Activated CD4-positive, alpha-beta T cell treated with anti-CD3 and anti-CD28 coated beads, Interleukin-2, amount 50 U/mL, for 4 hours (primary cell): ENCODE data around the gene MFSD2B.
"Not testable (repeated sequence)": the region's sequence is repeated elsewhere in the genome, so short reads cannot be mapped to it uniquely, and the experiment has no call there.

Experiments
- DNase-seq, 2 experiments: peaks; one replicate each; pipeline ENCODE4 v3.0.0-alpha.2; 2020

MFSD2B gene

GRCh38 chr2:24020244-24020643 lies 10.4 kb downstream of the MFSD2B start:
- DNase-seq = no peak

- DNase-seq = no peak
Observed at GRCh38 chr2:24021122-24021998, 11.5 kb downstream of the MFSD2B start.

DNA sequence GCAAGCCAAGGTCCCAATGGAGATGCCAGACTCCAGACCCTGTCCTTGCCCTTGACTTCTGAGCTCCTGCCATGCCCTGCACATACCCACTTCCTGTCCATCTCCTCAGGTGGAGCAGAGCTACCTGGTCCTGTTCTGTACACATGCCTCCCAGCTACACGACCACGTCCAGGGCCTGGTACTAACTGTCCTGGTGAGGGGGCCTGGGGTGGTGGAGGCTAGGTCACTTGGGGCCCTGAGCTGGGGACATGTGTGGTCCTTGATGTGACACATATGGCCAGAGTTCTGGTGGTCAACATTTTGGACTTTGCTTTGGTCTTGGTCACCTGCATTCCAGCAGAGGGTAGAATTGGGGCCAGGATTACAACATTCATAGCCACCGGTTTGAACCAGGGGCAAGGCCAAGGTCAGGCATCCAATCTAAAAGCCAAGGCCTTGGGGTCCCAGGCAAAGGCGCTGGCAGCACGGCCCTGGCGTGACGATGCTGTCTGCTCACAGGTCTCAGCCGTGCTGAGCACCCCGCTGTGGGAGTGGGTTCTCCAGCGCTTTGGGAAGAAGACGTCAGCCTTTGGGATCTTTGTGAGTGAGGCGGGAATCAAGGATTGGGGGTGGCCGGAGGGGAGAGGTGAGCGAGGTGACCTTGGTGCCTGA lies 12.6 kb downstream of the MFSD2B start:
- no peak for DNase-seq

GRCh38 chr2:24022975-24023575 lies 13.2 kb downstream of the MFSD2B start:
- DNase-seq = no peak

- no peak for DNase-seq
Observed at GRCh38 chr2:24024018-24024417, 14.1 kb downstream of the MFSD2B start.

- DNase-seq = no peak
Observed at GRCh38 chr2:24024996-24025663, 15.2 kb downstream of the MFSD2B start.

DNA sequence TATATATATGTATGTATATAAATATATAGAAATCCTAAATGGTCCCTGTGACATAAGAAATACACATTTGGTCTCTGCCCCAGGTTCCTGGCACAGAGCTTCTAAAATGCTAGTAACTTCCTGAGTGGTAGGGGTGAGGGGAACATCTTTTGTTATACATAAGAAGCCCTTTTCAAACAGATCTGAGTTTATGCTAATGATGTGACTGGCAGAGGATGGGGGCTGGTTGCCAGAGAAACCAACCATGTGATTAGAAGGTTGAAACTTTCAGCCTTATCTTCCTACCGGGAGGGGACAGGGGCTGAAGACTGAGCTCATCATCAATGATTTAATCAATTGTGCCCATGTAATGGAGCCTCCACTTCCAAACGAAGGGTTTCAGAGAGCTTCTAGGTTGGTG lies 16.3 kb downstream of the MFSD2B start:
- DNase-seq = no peak

DNA sequence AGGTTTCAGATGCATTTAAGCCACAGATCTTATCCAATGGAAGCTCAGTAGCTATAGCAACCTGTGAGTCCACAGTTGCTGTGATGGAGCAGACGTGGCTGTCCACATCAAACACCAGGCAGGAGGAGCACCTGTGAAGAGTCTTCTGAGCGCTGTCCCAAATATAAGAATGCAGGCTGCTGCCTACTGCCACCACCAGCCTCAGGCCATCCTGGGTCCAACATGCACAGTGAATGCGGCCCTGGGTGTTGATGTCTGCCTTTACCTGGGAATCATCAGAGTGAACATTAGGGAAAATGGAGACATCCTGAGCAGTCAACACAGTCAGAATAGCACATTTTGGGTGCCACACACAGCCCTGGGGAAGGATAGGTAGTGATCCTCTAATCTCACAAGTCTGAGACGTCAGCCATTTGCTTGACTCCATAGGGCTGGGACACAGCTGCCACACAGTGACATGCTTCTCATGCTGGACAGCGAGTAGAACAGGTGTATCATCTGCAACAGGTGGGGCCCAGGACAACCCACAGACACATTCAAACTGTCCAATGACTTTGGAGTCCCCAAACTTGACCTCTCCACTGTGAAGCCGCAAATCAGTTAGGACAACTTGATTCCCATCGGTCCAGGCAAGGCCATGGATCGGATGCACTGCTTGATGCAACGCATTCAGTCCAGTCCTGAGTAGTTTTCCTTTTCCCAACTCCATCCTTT lies 29.1 kb downstream of the MFSD2B start:
- no peak for DNase-seq

- no peak for DNase-seq
Observed at GRCh38 chr2:24040511-24040910, 30.6 kb downstream of the MFSD2B start.

GRCh38 chr2:24043133-24043532 lies 33.2 kb downstream of the MFSD2B start:
- not testable (repeated sequence) for DNase-seq

DNA sequence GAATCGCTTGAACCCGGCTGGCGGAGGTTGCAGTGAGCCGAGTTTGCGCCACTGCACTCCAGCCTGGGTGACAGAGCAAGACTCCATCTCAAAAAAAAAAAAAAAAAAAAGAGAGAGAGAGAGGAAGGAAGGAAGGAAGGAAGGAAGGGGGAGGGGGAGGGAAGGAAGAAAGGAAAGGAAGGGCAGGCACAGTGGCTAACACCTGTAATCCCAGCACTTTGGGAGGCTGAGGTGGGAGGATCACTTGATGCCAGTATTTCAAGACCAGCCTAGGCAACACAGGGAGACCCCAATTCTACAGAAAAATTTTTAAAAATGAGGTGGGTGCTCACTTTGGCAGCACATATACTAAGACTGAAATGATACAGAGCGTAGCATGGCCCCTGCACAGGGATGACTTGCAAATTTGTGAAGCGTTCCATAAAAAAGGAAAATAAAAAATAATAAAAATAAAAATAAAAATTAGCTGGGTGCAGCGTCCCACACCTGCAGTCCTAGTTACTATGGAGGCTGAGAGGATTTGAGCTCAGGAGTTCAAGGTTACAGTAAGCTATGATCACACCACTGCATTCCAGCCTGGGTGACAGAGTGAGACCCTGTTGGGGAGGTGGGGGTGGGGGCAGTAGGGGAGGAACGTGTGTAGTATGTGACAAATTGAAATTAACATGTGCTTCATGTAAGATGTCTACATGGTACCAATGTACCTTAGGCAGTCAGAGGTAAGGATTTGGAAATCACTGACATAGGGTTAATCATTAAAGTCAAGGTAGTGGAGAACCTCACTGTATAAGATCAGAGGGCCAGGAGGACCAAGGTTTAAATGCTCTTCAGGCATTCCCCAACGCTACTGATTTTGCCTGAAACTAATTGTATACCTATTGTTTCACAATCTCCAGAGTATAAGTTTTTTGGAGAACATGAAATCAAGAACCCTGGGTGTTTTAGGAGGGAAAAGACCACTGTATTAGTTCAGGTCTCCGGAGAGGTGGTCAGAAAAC lies 35.9 kb downstream of the MFSD2B start:
- DNase-seq = no peak

GRCh38 chr2:24046599-24046929 lies 36.7 kb downstream of the MFSD2B start:
- DNase-seq = no peak

DNA sequence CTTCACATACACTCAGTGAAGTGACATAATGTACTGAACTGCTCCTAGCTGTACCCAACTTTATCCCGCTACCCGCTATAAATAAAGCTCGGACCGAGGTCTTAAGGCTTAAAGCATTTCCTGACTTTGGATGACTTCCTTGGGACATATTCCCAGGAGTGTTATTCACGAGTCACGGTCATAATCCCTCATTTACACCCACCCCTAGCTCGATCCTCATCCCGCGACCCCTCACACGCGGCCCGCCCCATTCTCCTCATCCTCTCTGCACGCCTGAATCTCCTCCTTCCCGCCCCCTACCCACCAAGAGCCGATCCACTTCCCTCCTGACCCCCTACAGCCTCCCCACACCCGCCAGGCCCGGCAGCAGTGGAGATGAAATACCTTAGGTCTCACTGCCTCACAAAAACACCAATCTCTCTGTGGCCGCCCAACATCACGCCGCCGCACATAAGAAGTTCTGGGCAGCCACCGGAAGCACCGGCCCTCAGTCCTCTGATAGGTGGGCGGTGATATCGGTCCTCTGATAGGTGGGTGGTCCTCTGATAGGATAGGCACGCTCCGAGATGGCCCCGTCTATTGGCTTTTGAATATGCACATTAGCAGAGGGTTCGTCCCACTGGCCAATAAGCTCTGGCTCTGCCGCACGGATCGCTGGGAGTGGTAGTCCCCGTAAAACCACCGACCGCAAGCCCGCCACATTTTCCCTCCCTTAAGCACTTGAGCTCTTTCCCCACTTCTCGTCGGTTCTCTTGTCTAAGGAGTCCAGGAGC lies 37.2 kb downstream of the MFSD2B start, which contains the start of gene WDCP:
Gene WDCP, minus strand, starts transcription at position 462 of the 773 bp plus-strand sequence. CDS start 7,897 bp downstream, outside the sequence.
- peak; percentile 87 to 90 for DNase-seq

DNA sequence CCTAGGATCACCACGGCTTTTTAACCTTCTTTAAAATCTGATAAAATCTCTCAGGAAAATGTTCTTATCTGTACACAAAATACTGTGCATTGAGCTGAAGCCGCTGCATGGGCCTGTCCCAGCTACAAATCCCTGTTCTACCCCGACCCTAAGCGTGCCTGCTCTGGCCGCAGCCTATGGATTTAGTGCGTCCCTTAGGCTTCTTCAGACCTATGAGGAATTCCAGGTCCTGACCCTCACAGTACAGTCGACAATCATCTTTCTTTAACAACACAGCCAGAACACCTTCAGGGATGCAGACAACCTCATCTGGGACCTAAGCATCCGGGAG lies 37.8 kb downstream of the MFSD2B start:
- DNase-seq = no peak

GRCh38 chr2:24048769-24049484 lies 39.0 kb downstream of the MFSD2B start:
- no peak for DNase-seq

GRCh38 chr2:24049485-24050021 lies 39.7 kb downstream of the MFSD2B start, which contains the start of gene FKBP1B:
Gene FKBP1B (plus strand): TSS chr2:24049741. CDS start chr2:24049850, 109 bp downstream.
- DNase-seq = peak; percentile 21 to 26

DNA sequence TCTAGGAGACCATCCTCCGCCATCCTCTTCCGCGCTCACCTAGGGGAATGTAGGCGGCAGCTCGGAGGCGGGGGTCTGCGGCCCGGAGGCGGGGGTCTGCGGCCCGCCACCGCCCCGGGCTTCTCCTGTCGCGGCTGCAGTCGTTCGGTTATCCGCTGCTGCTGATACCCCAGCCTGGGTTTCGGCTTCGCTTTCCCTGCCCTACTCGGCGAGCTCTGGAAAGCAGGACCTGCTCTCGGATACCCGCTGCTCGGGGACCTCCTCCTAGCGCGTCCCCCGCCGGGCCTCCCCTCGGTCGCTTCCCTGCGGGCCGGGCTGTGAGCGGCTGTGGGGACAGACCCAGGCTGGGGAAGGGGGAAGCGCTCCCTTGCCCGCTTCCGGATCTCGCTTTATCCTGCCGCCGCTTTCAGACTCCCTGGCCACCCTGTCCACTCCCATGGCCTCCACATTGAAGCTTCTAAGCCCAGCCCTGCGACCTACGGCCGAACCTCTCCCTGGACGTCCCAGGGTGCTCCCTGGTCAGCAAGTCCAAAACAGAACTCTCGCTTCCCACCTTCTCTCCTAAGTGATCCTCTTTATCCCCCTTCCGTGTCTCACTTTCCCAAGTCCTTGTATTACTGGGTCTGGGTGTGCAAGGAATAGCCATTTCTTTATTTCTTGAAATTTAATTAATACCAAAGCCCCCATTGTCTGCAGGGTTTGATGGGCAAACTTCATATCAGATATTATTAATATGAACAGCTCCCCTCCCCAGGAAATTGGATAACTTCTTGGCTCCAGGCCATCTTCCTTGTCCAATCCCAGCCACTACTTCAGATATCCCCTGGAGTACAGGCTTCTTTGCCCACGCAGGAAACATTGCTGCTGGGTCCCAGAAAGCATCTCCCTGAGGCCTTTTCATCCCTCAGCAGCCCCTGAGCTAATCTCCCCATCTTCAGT lies 40.4 kb downstream of the MFSD2B start:
- no peak for DNase-seq

DNA sequence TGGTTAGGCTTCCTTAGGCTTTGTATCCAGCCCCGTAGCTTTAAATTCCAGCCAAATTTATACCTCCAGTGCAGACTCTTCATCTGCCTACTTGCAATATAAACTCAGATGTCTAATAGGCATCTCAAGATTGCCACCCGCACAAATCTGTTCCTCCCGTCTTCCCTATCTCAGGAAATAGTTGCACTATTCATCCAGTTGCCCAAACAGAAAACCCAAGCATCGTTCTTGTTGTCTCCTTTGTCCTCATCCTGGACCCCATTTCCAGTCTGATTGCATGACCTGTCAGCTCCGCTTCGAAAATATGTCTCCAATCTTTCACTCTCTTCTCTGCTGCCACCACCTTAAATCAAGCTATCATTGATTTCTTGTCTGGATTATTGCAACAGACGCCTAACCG lies 41.9 kb downstream of the MFSD2B start:
- DNase-seq = no peak
